Measurements from ENCODE around the gene CDR2.

CDR2 gene

DNA sequence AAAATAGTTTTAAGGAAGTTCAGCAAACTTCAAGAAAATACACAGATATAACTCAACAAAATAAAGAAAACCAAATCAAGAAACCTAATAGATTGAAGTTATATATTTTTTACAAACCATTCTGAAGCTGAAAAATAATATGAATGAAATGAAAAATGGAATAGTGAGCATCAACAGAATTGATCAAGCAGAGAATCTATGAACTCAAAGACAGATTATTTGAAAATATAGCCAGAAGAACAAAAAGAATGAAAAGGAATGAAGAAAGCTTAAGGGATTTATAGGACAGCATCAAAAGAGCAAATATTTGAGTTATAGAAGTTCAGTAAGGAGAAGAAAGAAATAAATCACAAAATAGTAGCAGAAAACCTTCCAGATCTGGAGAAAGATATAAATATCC, 37.8 kb downstream of the CDR2 start:
- TF ChIP-seq EZH2phosphoT487 (IDR thresholded peaks at IDR 0.05; ENCODE audit: low read length) (no peak), CTCF (IDR thresholded peaks at IDR 0.05; ENCODE audit: low read length) (no peak), EZH2 (optimal IDR thresholded peaks at IDR 0.05; ENCODE audit: low read depth, low read length) (no peak)
- no peaks in the 10 kb centered on the region for H3K9me3 ChIP-seq (replicated peaks; ENCODE audit: insufficient read depth, low read length)
- H3K4me3 ChIP-seq (ENCODE audit: low read length) = no peak overlapping the region
- no peak overlapping the region for H2AFZ ChIP-seq (ENCODE audit: low read length)
- H3K4me2 ChIP-seq (ENCODE audit: low read depth, low read length) = no peak overlapping the region
- H3K36me3 ChIP-seq (replicated peaks; ENCODE audit: insufficient read depth, low read length) = peaks cover 14% of the 10 kb centered on the region; the same call in 1 of the 2 replicates
- no peaks in the 10 kb centered on the region for H3K27me3 ChIP-seq (replicated peaks; ENCODE audit: insufficient read depth, low read length)
- no peaks in the 10 kb centered on the region for H3K9me2 ChIP-seq (replicated peaks; ENCODE audit: insufficient read depth, low read length)
- H3K4me1 ChIP-seq (ENCODE audit: low read length) = 0 out of 2 replicates have a peak, but pooled peaks cover 7% of the 10 kb centered on the region
- no peaks in the 10 kb centered on the region for H3K79me2 ChIP-seq (ENCODE audit: low read length)
- 0 out of 2 replicates have a peak, but pooled peaks cover 3% of the 10 kb centered on the region for H3F3A ChIP-seq (ENCODE audit: insufficient read depth, low read length)
- H3K27ac ChIP-seq (ENCODE audit: low read length) = no peak overlapping the region
- peak; percentile 4 for DNase-seq
- no peak overlapping the region for H3K9ac ChIP-seq (ENCODE audit: low read length)
- H4K20me1 ChIP-seq (ENCODE audit: insufficient read depth, low read length) = no peaks in the 10 kb centered on the region

- Histone ChIP-seq H3K4me3 (ENCODE audit: low read length) (no peak overlapping the region), H3K9me3 (replicated peaks; ENCODE audit: insufficient read depth, low read length) (no peaks in the 10 kb centered on the region), H3F3A (ENCODE audit: insufficient read depth, low read length) (0 out of 2 replicates have a peak, but pooled peaks cover 3% of the 10 kb centered on the region), H3K27me3 (replicated peaks; ENCODE audit: insufficient read depth, low read length) (no peaks in the 10 kb centered on the region), H3K9me2 (replicated peaks; ENCODE audit: insufficient read depth, low read length) (no peaks in the 10 kb centered on the region), H2AFZ (ENCODE audit: low read length) (no peak overlapping the region), H3K27ac (ENCODE audit: low read length) (no peak overlapping the region), H3K4me1 (ENCODE audit: low read length) (0 out of 2 replicates have a peak, but pooled peaks cover 7% of the 10 kb centered on the region), H3K4me2 (ENCODE audit: low read depth, low read length) (no peak overlapping the region), H3K36me3 (replicated peaks; ENCODE audit: insufficient read depth, low read length) (peaks cover 14% of the 10 kb centered on the region; the same call in 1 of the 2 replicates), H4K20me1 (ENCODE audit: insufficient read depth, low read length) (no peaks in the 10 kb centered on the region), H3K79me2 (ENCODE audit: low read length) (no peaks in the 10 kb centered on the region), H3K9ac (ENCODE audit: low read length) (no peak overlapping the region)
- DNase-seq = no peak
- TF ChIP-seq EZH2 (optimal IDR thresholded peaks at IDR 0.05; ENCODE audit: low read depth, low read length) (no peak), EZH2phosphoT487 (IDR thresholded peaks at IDR 0.05; ENCODE audit: low read length) (no peak), CTCF (IDR thresholded peaks at IDR 0.05; ENCODE audit: low read length) (no peak)
Measured at GRCh38 chr16:22335668-22336246, 38.7 kb downstream of the CDR2 start.

DNA sequence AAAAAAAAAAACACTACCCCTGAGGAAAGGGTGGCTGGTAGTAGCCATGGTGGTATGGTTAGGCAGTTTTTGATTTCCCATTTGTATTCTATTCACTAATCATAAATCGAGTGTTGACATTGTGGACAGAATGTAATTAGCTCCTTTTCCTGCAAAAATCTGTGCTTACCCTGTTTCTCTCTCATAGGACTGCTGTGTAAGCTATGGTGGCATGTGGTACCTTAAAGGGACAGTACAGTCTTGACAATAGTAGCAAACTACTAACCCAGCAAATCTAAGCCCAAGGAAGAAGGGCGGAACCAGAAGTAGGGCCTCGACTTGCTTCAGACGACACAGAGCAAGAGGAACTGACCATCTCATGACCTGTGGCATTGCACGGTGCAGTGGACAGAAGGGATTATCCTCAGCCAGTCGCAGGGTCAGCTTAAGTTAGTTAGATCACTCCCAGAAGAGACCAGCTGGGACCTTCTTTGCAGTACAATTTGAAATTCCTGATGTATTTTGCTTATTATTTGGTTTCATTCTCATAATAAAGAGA, 40.9 kb downstream of the CDR2 start:
- Histone ChIP-seq H3K4me3 (ENCODE audit: low read length) (no peak overlapping the region), H3F3A (ENCODE audit: insufficient read depth, low read length) (0 out of 2 replicates have a peak, but pooled peaks cover 3% of the 10 kb centered on the region), H3K27ac (ENCODE audit: low read length) (no peak overlapping the region), H3K79me2 (ENCODE audit: low read length) (no peaks in the 10 kb centered on the region), H3K4me1 (ENCODE audit: low read length) (0 out of 2 replicates have a peak, but pooled peaks cover 7% of the 10 kb centered on the region), H3K36me3 (replicated peaks; ENCODE audit: insufficient read depth, low read length) (peaks cover 14% of the 10 kb centered on the region; the same call in 1 of the 2 replicates), H3K9me3 (replicated peaks; ENCODE audit: insufficient read depth, low read length) (no peaks in the 10 kb centered on the region), H3K4me2 (ENCODE audit: low read depth, low read length) (no peak overlapping the region), H4K20me1 (ENCODE audit: insufficient read depth, low read length) (no peaks in the 10 kb centered on the region), H3K27me3 (replicated peaks; ENCODE audit: insufficient read depth, low read length) (no peaks in the 10 kb centered on the region), H3K9me2 (replicated peaks; ENCODE audit: insufficient read depth, low read length) (no peaks in the 10 kb centered on the region), H3K9ac (ENCODE audit: low read length) (no peak overlapping the region), H2AFZ (ENCODE audit: low read length) (no peak overlapping the region)
- TF ChIP-seq CTCF (IDR thresholded peaks at IDR 0.05; ENCODE audit: low read length) (no peak), EZH2phosphoT487 (IDR thresholded peaks at IDR 0.05; ENCODE audit: low read length) (no peak), EZH2 (optimal IDR thresholded peaks at IDR 0.05; ENCODE audit: low read depth, low read length) (no peak)
- no peak for DNase-seq

All from MM.1S (cell line).